ENCODE data around the gene DIS3L2.

Gene DIS3L2

DNA sequence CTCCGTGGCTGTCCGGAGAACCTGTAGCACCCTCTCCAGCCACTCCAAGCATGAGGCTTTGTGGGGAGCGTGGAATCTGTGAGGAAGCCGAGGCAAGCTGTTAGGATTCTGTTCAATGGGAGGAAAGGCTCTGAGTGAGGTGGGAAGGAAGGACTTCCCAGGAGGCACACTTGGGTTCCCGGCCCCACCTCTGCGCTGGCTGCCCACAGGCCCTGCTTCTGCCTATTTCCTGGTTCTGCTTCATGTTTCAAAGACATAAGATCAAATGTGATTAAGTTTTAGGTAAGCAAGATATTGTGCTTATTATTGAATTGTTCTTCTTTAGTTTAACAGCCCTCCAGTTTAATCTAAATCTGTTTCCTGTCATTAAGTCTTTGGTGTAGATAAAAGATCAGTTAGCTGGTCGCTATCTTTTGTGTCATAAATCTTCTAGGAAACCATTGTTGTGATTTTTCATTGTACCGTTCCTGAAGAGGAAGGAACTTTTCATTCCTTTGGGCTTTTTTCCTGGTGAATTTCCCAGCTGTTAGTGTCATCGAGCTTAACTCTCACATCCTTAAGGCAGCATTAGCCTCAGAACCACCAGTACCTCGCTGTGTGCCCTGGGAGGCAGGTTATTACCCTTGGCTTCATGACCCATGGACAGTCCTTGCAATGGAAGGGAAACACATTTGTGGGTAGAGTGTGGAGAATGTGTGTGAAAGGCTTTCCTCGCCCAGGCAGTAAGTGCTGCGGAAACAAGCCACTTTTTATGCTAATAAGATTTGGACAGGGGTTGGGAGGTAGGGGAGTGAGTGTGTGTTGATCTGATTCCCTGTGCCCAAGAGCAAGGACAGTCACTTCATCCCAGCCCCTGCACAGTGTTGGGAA lies 355.2 kb downstream of the DIS3L2 start:
- TF ChIP-seq, protein P1, sequence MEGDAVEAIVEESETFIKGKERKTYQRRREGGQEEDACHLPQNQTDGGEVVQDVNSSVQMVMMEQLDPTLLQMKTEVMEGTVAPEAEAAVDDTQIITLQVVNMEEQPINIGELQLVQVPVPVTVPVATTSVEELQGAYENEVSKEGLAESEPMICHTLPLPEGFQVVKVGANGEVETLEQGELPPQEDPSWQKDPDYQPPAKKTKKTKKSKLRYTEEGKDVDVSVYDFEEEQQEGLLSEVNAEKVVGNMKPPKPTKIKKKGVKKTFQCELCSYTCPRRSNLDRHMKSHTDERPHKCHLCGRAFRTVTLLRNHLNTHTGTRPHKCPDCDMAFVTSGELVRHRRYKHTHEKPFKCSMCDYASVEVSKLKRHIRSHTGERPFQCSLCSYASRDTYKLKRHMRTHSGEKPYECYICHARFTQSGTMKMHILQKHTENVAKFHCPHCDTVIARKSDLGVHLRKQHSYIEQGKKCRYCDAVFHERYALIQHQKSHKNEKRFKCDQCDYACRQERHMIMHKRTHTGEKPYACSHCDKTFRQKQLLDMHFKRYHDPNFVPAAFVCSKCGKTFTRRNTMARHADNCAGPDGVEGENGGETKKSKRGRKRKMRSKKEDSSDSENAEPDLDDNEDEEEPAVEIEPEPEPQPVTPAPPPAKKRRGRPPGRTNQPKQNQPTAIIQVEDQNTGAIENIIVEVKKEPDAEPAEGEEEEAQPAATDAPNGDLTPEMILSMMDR (IDR thresholded peaks at IDR 0.05): no peak
- no peak for TF ChIP-seq ZFX (IDR thresholded peaks at IDR 0.05; ENCODE audit: borderline replicate concordance)
- no peak overlapping the region for H3K27ac ChIP-seq

DNA sequence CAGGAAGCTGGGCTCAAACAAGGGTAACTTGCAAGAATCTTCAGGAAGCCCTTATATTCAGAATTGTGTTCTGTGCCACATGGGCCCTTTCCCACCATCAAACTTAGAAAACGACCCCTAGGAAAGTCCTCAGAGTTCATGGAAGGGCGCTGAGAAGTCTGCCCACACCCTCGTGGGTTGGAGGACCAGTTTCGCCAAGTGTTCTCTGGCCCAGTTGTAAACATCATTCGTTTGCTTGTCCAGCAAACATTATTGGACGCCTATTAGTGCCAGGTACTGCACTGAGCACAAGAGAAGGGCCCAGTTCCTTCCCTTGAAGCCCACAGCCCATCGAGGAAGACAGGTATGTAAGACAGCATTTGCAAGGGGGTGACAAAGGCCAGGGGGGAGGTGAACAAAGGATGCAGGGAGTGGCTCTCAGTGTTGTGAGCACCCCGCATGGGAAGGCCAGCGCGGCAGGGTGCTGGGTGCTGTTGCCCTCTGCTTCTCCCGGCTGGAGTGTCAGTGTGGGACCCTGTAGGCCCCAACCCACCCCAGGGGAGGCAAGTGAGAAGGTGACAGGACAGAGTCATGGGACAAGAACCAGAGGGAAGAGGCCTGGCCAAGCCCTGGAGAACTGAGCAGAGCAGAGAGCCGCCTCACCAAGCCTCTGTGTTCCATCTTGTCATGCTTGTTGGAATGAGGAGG lies 356.8 kb downstream of the DIS3L2 start:
- TF ChIP-seq ZFX (IDR thresholded peaks at IDR 0.05; ENCODE audit: borderline replicate concordance): no peak
- TF ChIP-seq, protein P1 (IDR thresholded peaks at IDR 0.05): no peak
- H3K27ac ChIP-seq: no peak overlapping the region

DNA sequence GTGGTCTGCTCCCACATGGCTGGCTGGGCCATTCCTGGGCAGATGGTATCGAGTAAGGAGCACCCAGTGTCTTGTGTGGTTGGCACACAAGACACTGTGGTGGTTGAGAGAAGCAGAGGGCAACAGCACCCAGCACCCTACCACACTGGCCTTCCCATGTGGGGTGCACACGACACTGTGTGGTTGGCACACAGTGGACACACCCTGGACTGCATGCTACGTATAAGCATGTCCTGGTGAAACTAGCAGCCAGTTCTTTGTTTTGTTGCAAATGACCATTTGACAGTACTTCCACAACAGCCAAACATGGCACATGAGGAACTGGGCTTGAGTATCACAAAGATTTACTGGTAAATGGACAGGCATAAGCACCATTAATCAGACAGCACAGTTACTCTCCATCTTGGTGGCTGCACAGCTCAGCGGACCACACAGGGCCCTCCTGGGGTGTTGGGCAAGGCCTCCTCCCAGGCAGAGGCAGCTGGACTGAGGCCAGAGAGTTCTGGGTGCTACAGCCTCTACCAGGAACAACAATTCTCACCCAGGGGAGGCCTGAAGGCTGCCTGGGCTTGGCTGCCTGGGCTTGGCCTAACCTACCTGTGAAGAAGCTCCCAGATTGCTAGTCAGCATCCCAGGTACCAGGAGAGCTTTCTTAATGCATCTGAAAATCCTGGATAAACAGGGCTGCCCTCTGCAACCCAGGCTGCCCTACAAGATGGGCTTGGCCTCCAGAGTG lies 357.7 kb downstream of the DIS3L2 start:
- TF ChIP-seq, protein P1 (IDR thresholded peaks at IDR 0.05): no peak
- TF ChIP-seq ZFX (IDR thresholded peaks at IDR 0.05; ENCODE audit: borderline replicate concordance): no peak
- H3K27ac ChIP-seq: peak overlapping the region; percentile 78

DNA sequence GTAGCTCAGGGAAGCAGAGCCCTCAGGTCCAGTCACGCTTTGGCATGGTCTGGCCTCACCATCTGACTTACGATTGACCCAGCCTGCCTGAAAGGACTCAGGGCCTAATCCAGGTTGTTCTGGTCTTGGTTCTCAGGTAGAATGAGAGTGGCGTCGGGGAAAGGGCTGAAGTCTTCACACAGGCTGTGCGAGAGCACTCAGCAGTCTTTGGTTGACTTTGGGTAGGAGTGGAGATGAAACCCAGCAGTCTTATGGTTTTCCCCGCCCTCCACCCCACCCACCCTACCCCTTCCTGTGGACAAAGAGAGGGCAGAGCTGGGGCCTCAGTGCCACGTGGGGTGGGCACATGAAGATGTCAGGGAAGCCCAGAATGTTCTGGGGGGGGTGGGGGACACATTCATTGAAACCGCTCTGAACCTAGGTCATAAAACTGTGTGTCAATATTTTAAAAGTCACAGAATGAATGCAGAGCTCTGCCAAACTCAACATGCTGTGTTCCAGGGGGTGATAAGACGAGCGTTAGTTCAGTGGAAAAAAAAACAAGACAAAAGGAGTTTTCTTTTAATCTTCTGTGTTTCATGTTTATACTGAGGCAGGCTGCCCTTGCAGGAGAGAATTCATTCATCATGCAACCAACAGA lies 358.4 kb downstream of the DIS3L2 start:
- peak overlapping the region; percentile 78 for H3K27ac ChIP-seq

DNA sequence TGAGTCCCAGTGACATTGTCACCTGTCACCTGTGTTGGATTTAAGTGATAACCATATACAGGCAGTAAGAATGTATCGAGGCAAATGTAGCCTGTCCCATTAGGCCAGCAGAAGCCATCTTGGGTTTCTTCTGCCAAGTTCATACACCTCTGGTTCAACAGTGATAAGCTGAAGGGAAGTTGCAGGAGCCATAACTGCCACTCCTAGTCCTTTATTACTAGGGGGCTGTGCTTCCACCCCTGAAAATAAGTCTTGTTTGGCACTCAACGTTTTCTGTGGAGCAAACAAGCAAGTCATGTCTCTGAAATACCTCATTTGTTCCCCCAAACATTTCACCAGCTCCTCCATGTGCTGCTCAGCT lies 358.9 kb downstream of the DIS3L2 start:
- H3K27ac ChIP-seq: peak overlapping the region; percentile 78
- TF ChIP-seq, protein P1 (IDR thresholded peaks at IDR 0.05): no peak
- no peak for TF ChIP-seq ZFX (IDR thresholded peaks at IDR 0.05; ENCODE audit: borderline replicate concordance)

More for the DNA sequence above, 358.4 kb downstream of the DIS3L2 start:
- TF ChIP-seq, protein P1 (IDR thresholded peaks at IDR 0.05): no peak
- TF ChIP-seq ZFX (IDR thresholded peaks at IDR 0.05; ENCODE audit: borderline replicate concordance): no peak

DNA sequence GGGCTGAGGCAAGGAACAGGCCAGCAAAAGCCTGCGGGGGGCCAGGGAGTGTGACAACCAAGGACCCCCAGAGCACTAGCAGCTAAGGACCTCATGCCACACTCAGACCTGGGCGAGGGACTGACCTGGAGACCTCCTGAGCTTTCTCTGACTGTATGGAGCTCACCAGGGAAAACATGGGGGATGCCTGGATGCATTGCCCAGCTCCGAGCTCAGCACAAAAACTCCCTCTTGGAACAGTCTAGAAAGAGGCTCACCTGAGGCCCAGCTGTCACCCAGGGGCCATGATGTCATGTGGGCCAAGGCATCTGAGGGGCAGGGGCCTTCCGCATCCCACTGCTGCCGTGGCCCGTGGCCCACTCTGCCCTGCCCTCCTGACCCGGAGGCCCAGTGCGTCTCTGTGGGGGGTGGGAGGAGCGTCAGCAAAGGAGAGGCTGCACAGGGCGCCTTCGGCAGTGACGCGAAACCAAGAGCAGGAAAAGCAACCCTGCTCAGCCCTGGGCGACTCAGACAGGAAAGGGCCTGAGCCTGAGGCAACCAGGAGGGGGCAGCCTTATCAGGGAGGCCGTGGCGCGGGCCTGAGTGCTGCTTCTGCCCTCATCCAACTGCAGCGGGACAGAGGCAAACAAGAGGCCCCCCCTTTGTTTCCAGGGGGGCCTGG lies 359.8 kb downstream of the DIS3L2 start:
- TF ChIP-seq, protein P1 (IDR thresholded peaks at IDR 0.05): peak; percentile 37
- TF ChIP-seq ZFX (IDR thresholded peaks at IDR 0.05; ENCODE audit: borderline replicate concordance): no peak
- peak overlapping the region; percentile 78 for H3K27ac ChIP-seq
